Measurements from ENCODE around the gene ZAP70.

The ZAP70 gene

GRCh38 chr2:97718051-97718882, 4.9 kb downstream of the ZAP70 start:
- FAIRE-seq, result no peak

- FAIRE-seq, result no peak
Observed at GRCh38 chr2:97718942-97719341, 5.6 kb downstream of the ZAP70 start.

GRCh38 chr2:97719362-97720155, 6.2 kb downstream of the ZAP70 start:
- no peak for FAIRE-seq

- FAIRE-seq, result no peak
Observed at GRCh38 chr2:97720746-97721145, 7.4 kb downstream of the ZAP70 start.

GRCh38 chr2:97722227-97722626, 8.9 kb downstream of the ZAP70 start:
- FAIRE-seq, result no peak

- no peak for FAIRE-seq
Observed at GRCh38 chr2:97723156-97724072, 10.0 kb downstream of the ZAP70 start.

- FAIRE-seq, result no peak
Observed at GRCh38 chr2:97724073-97724410, 10.7 kb downstream of the ZAP70 start.

- no peak for FAIRE-seq
Observed at GRCh38 chr2:97724501-97724900, 11.1 kb downstream of the ZAP70 start.

- FAIRE-seq, result no peak
Observed at GRCh38 chr2:97724946-97725688, 11.7 kb downstream of the ZAP70 start.

GRCh38 chr2:97726261-97727064, 13.1 kb downstream of the ZAP70 start:
- no peak for FAIRE-seq

GRCh38 chr2:97727296-97727695, 13.9 kb downstream of the ZAP70 start:
- FAIRE-seq, result no peak

- FAIRE-seq, result no peak
Observed at GRCh38 chr2:97728091-97728731, 14.8 kb downstream of the ZAP70 start.

- no peak for FAIRE-seq
Observed at GRCh38 chr2:97730245-97730644, 16.9 kb downstream of the ZAP70 start.

GRCh38 chr2:97731274-97732020, 18.1 kb downstream of the ZAP70 start:
- FAIRE-seq, result no peak

GRCh38 chr2:97732436-97733340, 19.3 kb downstream of the ZAP70 start:
- no peak for FAIRE-seq

- FAIRE-seq, result no peak
Observed at GRCh38 chr2:97733341-97734035, 20.1 kb downstream of the ZAP70 start.

- FAIRE-seq, result no peak
Observed at GRCh38 chr2:97734061-97735051, 21.0 kb downstream of the ZAP70 start.
